HG02852 (cell line): Measurements from ENCODE around the gene PLSCR1.

Experiments
- ATAC-seq: cut with Tn5 transposase; IDR thresholded peaks from one replicate; pipeline ENCODE4 v1.9.1; 2021; ENCODE audit warnings: mild to moderate bottlenecking, moderate library complexity; ENCODE audit not compliant: unreplicated experiment

PLSCR1 gene

GRCh38 chr3:146544002-146544928 lies at the start of gene PLSCR1:
Gene PLSCR1, minus strand, starts transcription at chr3:146544607. Its CDS starts 8,055 bp downstream, at chr3:146536552.
- ATAC-seq = peak; percentile 81

- no peak for ATAC-seq
Measured at GRCh38 chr3:146593776-146594175, 49.4 kb upstream of the PLSCR1 start.

GRCh38 chr3:146590521-146590920 lies 46.1 kb upstream of the PLSCR1 start:
- ATAC-seq = no peak

- ATAC-seq = no peak
Measured at GRCh38 chr3:146589899-146590508, 45.6 kb upstream of the PLSCR1 start.

- ATAC-seq = no peak
Measured at GRCh38 chr3:146585156-146585555, 40.7 kb upstream of the PLSCR1 start.

- no peak for ATAC-seq
Measured at GRCh38 chr3:146581951-146582467, 37.6 kb upstream of the PLSCR1 start.

- ATAC-seq = no peak
Measured at GRCh38 chr3:146581080-146581601, 36.7 kb upstream of the PLSCR1 start.

- ATAC-seq = peak; percentile 61
Measured at GRCh38 chr3:146577662-146578061, 33.3 kb upstream of the PLSCR1 start.

GRCh38 chr3:146575636-146576035 lies 31.2 kb upstream of the PLSCR1 start:
- ATAC-seq = no peak

- no peak for ATAC-seq
Measured at GRCh38 chr3:146574173-146574572, 29.8 kb upstream of the PLSCR1 start.

- ATAC-seq = no peak
Measured at GRCh38 chr3:146569314-146569713, 24.9 kb upstream of the PLSCR1 start.

GRCh38 chr3:146566138-146566537 lies 21.7 kb upstream of the PLSCR1 start:
- no peak for ATAC-seq

- ATAC-seq = no peak
Measured at GRCh38 chr3:146561879-146562278, 17.5 kb upstream of the PLSCR1 start.

GRCh38 chr3:146561463-146561862 lies 17.1 kb upstream of the PLSCR1 start:
- ATAC-seq = no peak

GRCh38 chr3:146560678-146561077 lies 16.3 kb upstream of the PLSCR1 start:
- ATAC-seq = no peak

- ATAC-seq = no peak
Measured at GRCh38 chr3:146559388-146559787, 15.0 kb upstream of the PLSCR1 start.

- ATAC-seq = no peak
Measured at GRCh38 chr3:146558781-146559180, 14.4 kb upstream of the PLSCR1 start.

GRCh38 chr3:146557745-146558144 lies 13.3 kb upstream of the PLSCR1 start:
- ATAC-seq = no peak

GRCh38 chr3:146555311-146555710 lies 10.9 kb upstream of the PLSCR1 start:
- ATAC-seq = no peak

GRCh38 chr3:146554151-146554760 lies 9.8 kb upstream of the PLSCR1 start:
- no peak for ATAC-seq
